Activated naive CD8-positive, alpha-beta T cell treated with anti-CD3 and anti-CD28 coated beads, Interleukin-2, amount 10 ng/mL, durations not matched to agents 7 days and 5 days (primary cell): ENCODE data around the gene MFSD2B. TPM values are rescaled to one million over a fixed set of nuclear protein-coding genes. Genes with fewer than 3 reads are reported as not detected.

Experiments
- ATAC-seq: fragments of 150-1000 bp; cut with Tn5 transposase; one replicate; pipeline ENCODE4 v1.10.0; 2021; ENCODE audit warnings: low read depth, moderate library complexity
- POLR2A ChIA-PET: fragments of 350-600 bp; sonication (Branson Sonifier 250); formaldehyde crosslinking; loops from one replicate; lab custom pipeline; 2021; ENCODE audit warnings: antibody characterized with exemption; lab: Charles Lee
- DNase-seq: peaks from one replicate; pipeline ENCODE4 v3.0.0; 2021
- H3K27ac Mint-ChIP-seq: one replicate; pipeline ENCODE4 v1.8.0; 2022; ENCODE audit warnings: mild to moderate bottlenecking, mixed read lengths
- H3K27me3 Mint-ChIP-seq: one replicate; pipeline ENCODE4 v1.8.0; 2022; ENCODE audit warnings: mild to moderate bottlenecking, moderate library complexity, mixed read lengths
- H3K36me3 Mint-ChIP-seq: one replicate; pipeline ENCODE4 v1.8.0; 2021; ENCODE audit warnings: mild to moderate bottlenecking, mixed read lengths
- H3K4me1 Mint-ChIP-seq: one replicate; pipeline ENCODE4 v1.8.0; 2021; ENCODE audit warnings: mixed read lengths
- H3K4me3 Mint-ChIP-seq: one replicate; pipeline ENCODE4 v1.8.0; 2022; ENCODE audit warnings: mild to moderate bottlenecking, moderate library complexity, mixed read lengths
- H3K9me3 Mint-ChIP-seq: one replicate; pipeline ENCODE4 v1.8.0; 2021; ENCODE audit warnings: mixed read lengths
- total RNA-seq, 2 experiments: library from RNA; stranded (reverse); gene quantifications; one replicate each; pipeline ENCODE4 v1.2.3, GENCODE V29; 2021

The MFSD2B gene
- not detected for total RNA-seq

GRCh38 chr2:24009680-24010476 is at the start of gene MFSD2B:
TSS of gene MFSD2B (plus strand) at chr2:24010085. CDS start at chr2:24010097, 12 bp downstream.
- Mint-ChIP-seq H3K36me3 (no peaks in the 10 kb centered on the region), H3K4me1 (peaks cover 6% of the 10 kb centered on the region), H3K27me3 (peaks cover 38% of the 10 kb centered on the region), H3K4me3 (no peak within 1 kb of the TSS), H3K9me3 (no peaks in the 10 kb centered on the region), H3K27ac (no peak within 1 kb of the TSS)
- peak; percentile 53 for ATAC-seq
- POLR2A ChIA-PET = no interaction called here
- no peak for DNase-seq

DNA sequence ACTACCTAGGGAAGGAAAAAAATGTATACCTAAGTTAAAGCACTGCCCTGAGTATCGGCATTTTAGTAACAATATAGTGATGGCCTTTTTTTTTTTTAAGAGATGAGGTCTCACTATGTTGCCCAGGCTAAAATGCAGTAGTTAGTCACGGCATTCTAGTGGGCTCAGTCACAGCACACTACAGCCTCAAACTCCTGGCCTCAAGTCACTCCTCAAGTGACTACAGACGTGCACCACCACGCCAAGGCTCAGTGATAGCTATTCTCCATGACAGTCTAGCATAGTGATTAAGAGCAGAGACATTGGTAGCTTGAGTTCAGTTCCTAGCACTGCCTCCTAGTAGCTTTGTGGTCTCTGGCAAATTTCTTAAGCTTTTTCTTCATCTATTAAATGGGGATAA is 42.0 kb upstream of the MFSD2B start:
- no peaks in the 10 kb centered on the region for H3K4me1 Mint-ChIP-seq
- POLR2A ChIA-PET = no interaction called here
- peaks cover 8% of the 10 kb centered on the region for H3K36me3 Mint-ChIP-seq
- no peak overlapping the region for H3K4me3 Mint-ChIP-seq
- H3K9me3 Mint-ChIP-seq = no peaks in the 10 kb centered on the region
- no peak overlapping the region for H3K27ac Mint-ChIP-seq
- ATAC-seq = no peak
- no peak for DNase-seq
- H3K27me3 Mint-ChIP-seq = no peaks in the 10 kb centered on the region

DNA sequence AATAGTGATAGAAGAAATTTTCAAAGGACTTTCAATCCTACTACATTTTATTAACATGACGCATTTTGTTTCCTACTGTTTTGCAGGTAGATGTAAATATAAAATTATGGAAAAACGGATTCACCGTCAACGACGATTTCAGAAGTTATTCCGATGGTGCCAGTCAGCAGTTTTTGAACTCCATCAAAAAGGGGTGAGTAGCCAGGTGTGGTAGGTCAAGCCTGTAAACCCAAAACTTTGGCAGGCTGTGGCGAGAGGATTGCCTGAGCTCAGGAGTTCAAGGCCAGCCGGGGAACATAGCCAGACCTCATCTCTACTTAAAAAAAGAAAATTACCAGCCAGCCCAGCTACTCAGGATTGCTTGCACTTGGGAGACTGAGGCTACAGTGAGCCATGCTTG is 33.0 kb upstream of the MFSD2B start:
- POLR2A ChIA-PET = no interaction called here
- DNase-seq (no peak), ATAC-seq (no peak)
- H3K27ac Mint-ChIP-seq = no peak overlapping the region
- H3K36me3 Mint-ChIP-seq = peaks cover 11% of the 10 kb centered on the region
- no peak overlapping the region for H3K4me3 Mint-ChIP-seq
- no peaks in the 10 kb centered on the region for H3K9me3 Mint-ChIP-seq
- no peaks in the 10 kb centered on the region for H3K27me3 Mint-ChIP-seq
- no peaks in the 10 kb centered on the region for H3K4me1 Mint-ChIP-seq

GRCh38 chr2:23988371-23988770 is 21.5 kb upstream of the MFSD2B start:
- peaks cover 1% of the 10 kb centered on the region for H3K36me3 Mint-ChIP-seq
- H3K4me1 Mint-ChIP-seq = no peaks in the 10 kb centered on the region
- no peaks in the 10 kb centered on the region for H3K27me3 Mint-ChIP-seq
- no peak for DNase-seq
- no peak overlapping the region for H3K4me3 Mint-ChIP-seq
- POLR2A ChIA-PET = no interaction called here
- no peak overlapping the region for H3K27ac Mint-ChIP-seq
- H3K9me3 Mint-ChIP-seq = no peaks in the 10 kb centered on the region
- ATAC-seq = peak; percentile 75

- Mint-ChIP-seq H3K36me3 (no peaks in the 10 kb centered on the region), H3K27ac (no peak overlapping the region), H3K4me1 (no peaks in the 10 kb centered on the region), H3K27me3 (no peaks in the 10 kb centered on the region), H3K4me3 (no peak overlapping the region), H3K9me3 (no peaks in the 10 kb centered on the region)
- DNase-seq (no peak), ATAC-seq (no peak)
- POLR2A ChIA-PET = no interaction called here
Measured at GRCh38 chr2:23992931-23993330, 17.0 kb upstream of the MFSD2B start.

DNA sequence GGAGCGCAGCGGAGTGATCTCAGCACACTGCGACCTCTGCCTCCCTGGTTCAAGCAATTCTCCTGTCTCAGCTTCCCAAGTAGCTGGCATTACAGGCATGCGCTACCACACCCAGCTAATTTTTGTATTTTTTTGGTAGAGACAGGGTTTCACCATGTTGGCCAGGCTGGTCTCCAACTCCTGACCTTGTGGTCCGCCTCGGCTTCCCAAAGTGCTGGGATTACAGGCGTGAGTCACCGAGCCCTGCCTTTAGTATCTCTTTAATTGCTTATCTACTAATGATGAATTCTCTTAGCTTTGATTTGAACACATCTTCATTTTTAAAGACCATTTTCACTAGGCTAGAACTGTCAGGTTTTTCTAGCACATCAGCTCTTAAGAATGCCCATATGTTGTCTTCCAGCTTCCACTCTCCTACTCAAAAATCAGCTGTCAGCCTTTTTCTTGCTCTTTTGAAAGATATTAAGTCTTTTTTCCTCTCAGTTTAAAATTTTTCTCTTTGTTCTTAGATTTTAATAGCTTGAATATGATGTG is 16.1 kb upstream of the MFSD2B start:
- Mint-ChIP-seq H3K9me3 (no peaks in the 10 kb centered on the region), H3K4me1 (no peaks in the 10 kb centered on the region), H3K27me3 (no peaks in the 10 kb centered on the region), H3K27ac (no peak overlapping the region), H3K36me3 (no peaks in the 10 kb centered on the region), H3K4me3 (no peak overlapping the region)
- POLR2A ChIA-PET = no interaction called here
- ATAC-seq = no peak
- no peak for DNase-seq

GRCh38 chr2:23994567-23994966 is 15.3 kb upstream of the MFSD2B start:
- H3K9me3 Mint-ChIP-seq = no peaks in the 10 kb centered on the region
- H3K4me3 Mint-ChIP-seq = no peak overlapping the region

GRCh38 chr2:24007693-24008092 is 2.2 kb upstream of the MFSD2B start:
- POLR2A ChIA-PET = no interaction called here
- Mint-ChIP-seq H3K4me3 (no peak overlapping the region), H3K27ac (no peak overlapping the region), H3K27me3 (peaks cover 36% of the 10 kb centered on the region), H3K9me3 (no peaks in the 10 kb centered on the region), H3K4me1 (peaks cover 6% of the 10 kb centered on the region), H3K36me3 (no peaks in the 10 kb centered on the region)
- ATAC-seq (no peak), DNase-seq (no peak)

More at GRCh38 chr2:23994567-23994966, 15.3 kb upstream of the MFSD2B start:
- Mint-ChIP-seq H3K27me3 (no peaks in the 10 kb centered on the region), H3K4me1 (no peaks in the 10 kb centered on the region), H3K27ac (no peak overlapping the region), H3K36me3 (no peaks in the 10 kb centered on the region)
- DNase-seq = no peak
- POLR2A ChIA-PET = no interaction called here
- ATAC-seq = no peak

GRCh38 chr2:24008672-24009366 is 1.1 kb upstream of the MFSD2B start:
- no peaks in the 10 kb centered on the region for H3K36me3 Mint-ChIP-seq
- no peaks in the 10 kb centered on the region for H3K9me3 Mint-ChIP-seq
- POLR2A ChIA-PET = interaction anchor here (0.6 kb wide), 1 partner anchor 116 kb away, joined by 3 read pairs; no protein-coding TSS in a partner anchor
- H3K4me3 Mint-ChIP-seq = no peak overlapping the region
- H3K27ac Mint-ChIP-seq = no peak overlapping the region
- DNase-seq (no peak), ATAC-seq (no peak)
- peaks cover 38% of the 10 kb centered on the region for H3K27me3 Mint-ChIP-seq
- H3K4me1 Mint-ChIP-seq = peaks cover 6% of the 10 kb centered on the region

GRCh38 chr2:24009367-24009679 is 562 bp upstream of the MFSD2B start:
- Mint-ChIP-seq H3K27ac (no peak overlapping the region), H3K27me3 (peaks cover 38% of the 10 kb centered on the region), H3K36me3 (no peaks in the 10 kb centered on the region), H3K9me3 (no peaks in the 10 kb centered on the region), H3K4me1 (peaks cover 6% of the 10 kb centered on the region), H3K4me3 (no peak overlapping the region)
- DNase-seq (no peak), ATAC-seq (no peak)
- POLR2A ChIA-PET = no interaction called here

DNA sequence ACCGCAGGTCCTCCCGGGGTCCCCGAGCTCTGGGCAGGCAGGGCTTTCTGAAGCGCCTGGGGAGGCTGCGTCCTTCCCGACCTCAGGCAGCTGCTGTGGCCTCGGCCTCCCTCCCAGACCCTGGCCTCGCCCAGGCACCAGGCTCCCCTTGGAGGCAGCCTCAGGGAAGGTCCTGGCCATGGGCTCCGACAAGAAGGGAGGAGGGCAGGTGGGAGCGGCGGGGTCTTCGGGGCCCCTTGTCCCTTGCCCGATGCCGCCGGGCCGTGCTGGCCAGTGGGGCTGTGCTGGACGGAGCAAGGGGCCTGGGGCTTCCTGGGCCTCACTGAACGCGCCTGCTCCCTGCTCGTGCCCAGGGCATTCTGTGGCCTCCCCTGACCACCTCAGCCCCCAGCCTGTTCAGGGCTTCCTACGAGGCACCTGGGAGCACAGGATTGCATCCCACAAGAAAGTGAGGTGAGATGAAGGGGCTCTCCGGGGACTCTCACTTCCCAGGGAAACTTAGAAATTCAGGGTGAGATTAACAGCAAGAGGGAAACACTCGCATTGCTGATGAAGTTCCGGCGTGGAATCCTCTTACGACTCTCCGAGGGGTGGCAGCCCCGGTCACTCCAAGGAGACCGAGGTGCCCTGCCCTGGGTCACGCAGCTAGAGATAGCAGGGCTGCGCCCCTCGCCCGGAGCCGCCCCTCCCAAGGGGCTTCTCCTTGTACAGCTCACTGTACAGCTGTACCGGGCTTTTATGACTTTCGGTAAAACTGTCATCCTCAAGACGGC is 778 bp downstream of the MFSD2B start:
- no peak overlapping the region for H3K4me3 Mint-ChIP-seq

DNA sequence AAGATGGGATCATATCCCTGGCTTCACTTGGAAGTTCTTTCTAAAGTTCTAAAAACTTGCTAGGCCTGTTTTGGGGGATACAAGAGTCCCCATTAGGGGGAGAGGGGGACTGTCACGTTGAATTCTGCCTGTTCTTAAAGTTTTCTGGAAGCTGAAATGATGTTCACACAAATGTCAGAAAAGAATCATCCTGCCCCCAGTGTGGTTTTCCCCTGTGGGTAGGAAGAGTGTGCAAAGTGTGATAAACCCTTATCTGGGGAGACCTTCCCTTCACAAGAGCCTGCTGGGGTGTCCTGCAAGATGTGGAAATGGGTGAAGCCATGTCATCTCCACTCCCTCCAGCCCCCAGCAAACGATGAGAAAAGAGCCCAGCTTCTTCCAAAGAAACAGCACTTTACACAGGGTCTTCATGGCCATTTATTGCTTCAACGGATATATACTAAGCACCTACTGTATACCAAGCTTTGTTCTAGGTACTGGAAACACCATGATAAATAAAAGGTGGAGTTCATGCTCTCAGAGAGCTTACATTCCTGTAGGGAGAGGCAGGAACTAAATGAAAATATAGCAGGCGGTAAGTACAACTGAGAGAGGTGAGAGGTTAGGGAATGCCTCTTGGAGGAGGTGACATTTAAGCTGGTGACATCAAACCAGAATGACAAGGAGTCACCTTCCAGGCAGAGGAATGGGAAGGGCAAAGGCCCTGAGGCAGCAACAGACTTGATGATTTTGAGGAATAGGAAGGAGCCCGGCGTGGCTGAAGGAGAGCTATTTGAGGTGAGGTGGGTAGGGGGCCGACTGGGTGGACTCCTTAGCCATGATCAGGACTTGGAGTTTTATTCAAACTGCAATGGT is 1.6 kb downstream of the MFSD2B start:
- H3K36me3 Mint-ChIP-seq = no peaks in the 10 kb centered on the region
- no peak for ATAC-seq
- no peak for DNase-seq
- no peak overlapping the region for H3K27ac Mint-ChIP-seq
- peaks cover 6% of the 10 kb centered on the region for H3K4me1 Mint-ChIP-seq
- POLR2A ChIA-PET = no interaction called here
- peaks cover 38% of the 10 kb centered on the region for H3K27me3 Mint-ChIP-seq
- H3K4me3 Mint-ChIP-seq = no peak overlapping the region
- H3K9me3 Mint-ChIP-seq = no peaks in the 10 kb centered on the region

More for the DNA sequence above, 778 bp downstream of the MFSD2B start:
- POLR2A ChIA-PET = no interaction called here
- H3K27me3 Mint-ChIP-seq = peaks cover 38% of the 10 kb centered on the region
- H3K4me1 Mint-ChIP-seq = peaks cover 6% of the 10 kb centered on the region
- H3K9me3 Mint-ChIP-seq = no peaks in the 10 kb centered on the region
- peak; percentile 25 for ATAC-seq
- no peak for DNase-seq
- H3K27ac Mint-ChIP-seq = no peak overlapping the region
- H3K36me3 Mint-ChIP-seq = no peaks in the 10 kb centered on the region
